Right cardiac atrium (tissue), 5 donors: ENCODE results near the gene ZFYVE21. TPM values are rescaled to one million over a fixed set of nuclear protein-coding genes. Genes with fewer than 3 reads are reported as not detected.
"Not testable (repeated sequence)": the region's sequence is repeated elsewhere in the genome, so short reads cannot be mapped to it uniquely, and the experiment has no call there.

ENCODE experiments used
- ATAC-seq, 2 donors: fragments of 200-7000 bp; cut with Tn5 transposase; one replicate each; pipeline versions ENCODE4 v1.8.0 to v1.9.1; 2020; ENCODE audit warnings: moderate library complexity in 2 of 2, mild to moderate bottlenecking in 1 of 2
- DNase-seq, 3 donors: peaks; one replicate each; pipeline ENCODE4 v3.0.0-alpha.2; 2020
- H3K27ac ChIP-seq: one replicate; pipeline ENCODE4 v1.5.1; 2013; ENCODE audit warnings: mild to moderate bottlenecking, low read length, control low read depth, moderate library complexity
- H3K27me3 ChIP-seq: one replicate; pipeline ENCODE4 v1.6.1; 2013; ENCODE audit not compliant: control insufficient read depth, insufficient read depth
- H3K4me1 ChIP-seq: one replicate; pipeline ENCODE4 v1.6.1; 2013; ENCODE audit warnings: low read length; ENCODE audit not compliant: control insufficient read depth, insufficient read depth
- H3K4me3 ChIP-seq: one replicate; pipeline ENCODE4 v1.5.1; 2013; ENCODE audit warnings: low read length, control low read depth
- H3K9me3 ChIP-seq: one replicate; pipeline ENCODE4 v1.6.1; 2013; ENCODE audit warnings: low read length; ENCODE audit not compliant: control insufficient read depth
- WGBS: extraction: QIAGEN DNeasy Blood & Tissue Kit; methylation state at CpG from one replicate; pipeline ENCODE4 v1.1.7; 2013; 5-methylcytosine and 5-hydroxymethylcytosine counted together
- intact Hi-C, 4 donors: fragments of 100-400 bp; cut with DNase I; formaldehyde crosslinking; loops; one replicate each; pipeline versions ENCODE4 v1.11.0 to v1.14.0; 2022 to 2023
- polyA plus RNA-seq: library from polyadenylated mRNA; stranded (reverse); fragments of 200-250 nt; gene quantifications from one replicate; pipeline ENCODE4 v1.2.3, GENCODE V29; 2013
- total RNA-seq, 4 donors: library from RNA; stranded (reverse); fragmentation: NEBNext Ultra II Directional; extraction: Animal tissue kit (Norgen Biotek cat#: 25700); gene quantifications; one replicate each; pipeline ENCODE4 v1.2.1, GENCODE V29; 2021
- donor health status: healthy with polysubstance abuse.
- donor health status: DM: no; HTN: yes; CAD: no.
- donor health status: DM: no; HTN: no; CAD: no.
- donor health status: DM: no; HTN: yes; CAD: no; lungs with severe emphysema.
- donor health status: DM: yes; HTN: yes; CAD: no.

ZFYVE21 gene
- total and polyA plus RNA-seq, 5 donors = 42.0 to 66.8 (median 59.7) TPM

- ATAC-seq (no peak), DNase-seq (no peak)
- H3K4me1 ChIP-seq = no peaks in the 10 kb centered on the region
- no peaks in the 10 kb centered on the region for H3K9me3 ChIP-seq
- no peak overlapping the region for H3K27ac ChIP-seq
- no peaks in the 10 kb centered on the region for H3K27me3 ChIP-seq
- H3K4me3 ChIP-seq = no peak overlapping the region
- WGBS = 86% methylated on average over 7 of the region's 7 CpGs
- intact Hi-C loops = no loop called here
Observed at GRCh38 chr14:103775506-103775905, 59.9 kb downstream of the ZFYVE21 start.

GRCh38 chr14:103776319-103776718 lies 60.7 kb downstream of the ZFYVE21 start:
- ATAC-seq, DNase-seq, H3K4me1 ChIP-seq, H3K4me3 ChIP-seq, H3K27ac ChIP-seq, intact Hi-C loops, H3K27me3 ChIP-seq, H3K9me3 ChIP-seq: not testable (repeated sequence)
- 93% methylated on average over 6 of the region's 6 CpGs for WGBS

GRCh38 chr14:103782376-103782775 lies 66.8 kb downstream of the ZFYVE21 start:
- no peak for DNase-seq
- no peaks in the 10 kb centered on the region for H3K9me3 ChIP-seq
- intact Hi-C loops = no loop called here
- WGBS = 41% methylated on average over 2 of the region's 2 CpGs
- no peak overlapping the region for H3K4me3 ChIP-seq
- no peaks in the 10 kb centered on the region for H3K27me3 ChIP-seq
- ATAC-seq = no peak
- no peak overlapping the region for H3K27ac ChIP-seq
- no peaks in the 10 kb centered on the region for H3K4me1 ChIP-seq

Other genes starting within 250 kb of the ZFYVE21 start
- 100 to 1,000 TPM; 478 to 697 (median 542) TPM for gene CKB, start 193.0 kb upstream of the ZFYVE21 start, total RNA-seq
- gene CKB, start 193.0 kb upstream of the ZFYVE21 start, polyA plus RNA-seq = 843 TPM
- gene TRMT61A, start 186.6 kb upstream of the ZFYVE21 start, total RNA-seq = 1 to 10 TPM; 4.8 to 6.9 (median 6.5) TPM
- 6.2 TPM for gene TRMT61A, start 186.6 kb upstream of the ZFYVE21 start, polyA plus RNA-seq
- gene BAG5, start 153.2 kb upstream of the ZFYVE21 start, total RNA-seq = 10 to 100 TPM; 18.9 to 23.6 (median 19.5) TPM
- 7.7 TPM for gene BAG5, start 153.2 kb upstream of the ZFYVE21 start, polyA plus RNA-seq
- gene COA8, start 152.8 kb upstream of the ZFYVE21 start, total RNA-seq = 10 to 100 TPM; 33.8 to 43.5 (median 41.7) TPM
- 60.8 TPM for gene COA8, start 152.8 kb upstream of the ZFYVE21 start, polyA plus RNA-seq
- gene KLC1, start 86.6 kb upstream of the ZFYVE21 start, total RNA-seq = 100 to 1,000 TPM; 110 to 137 (median 129) TPM
- 112 TPM for gene KLC1, start 86.6 kb upstream of the ZFYVE21 start, polyA plus RNA-seq
- 1 to 10 TPM; 2.1 to 5.6 (median 2.4) TPM for gene XRCC3, start 359 bp upstream of the ZFYVE21 start, total RNA-seq
- 2.2 TPM for gene XRCC3, start 359 bp upstream of the ZFYVE21 start, polyA plus RNA-seq
- 100 to 1,000 TPM; 102 to 158 (median 117) TPM for gene PPP1R13B, start 131.8 kb downstream of the ZFYVE21 start, total RNA-seq
- gene PPP1R13B, start 131.8 kb downstream of the ZFYVE21 start, polyA plus RNA-seq = 50.1 TPM
- 10 to 100 TPM in 2 of 4 donors, 1 to 10 TPM in 2; 8.3 to 20.2 (median 12.9) TPM for gene TDRD9, start 212.6 kb downstream of the ZFYVE21 start, total RNA-seq
- gene TDRD9, start 212.6 kb downstream of the ZFYVE21 start, polyA plus RNA-seq = 10.7 TPM
- 10 to 100 TPM; 11.2 to 32.1 (median 23.4) TPM for gene RD3L, start 226.7 kb downstream of the ZFYVE21 start, total RNA-seq
- gene RD3L, start 226.7 kb downstream of the ZFYVE21 start, polyA plus RNA-seq = 39.6 TPM